Measurements from ENCODE around the gene OR2D3. TPM values are rescaled to one million over a fixed set of nuclear protein-coding genes. Genes with fewer than 3 reads are reported as not detected.

The OR2D3 gene
- total and polyA plus RNA-seq, 4 donors, result not detected

DNA sequence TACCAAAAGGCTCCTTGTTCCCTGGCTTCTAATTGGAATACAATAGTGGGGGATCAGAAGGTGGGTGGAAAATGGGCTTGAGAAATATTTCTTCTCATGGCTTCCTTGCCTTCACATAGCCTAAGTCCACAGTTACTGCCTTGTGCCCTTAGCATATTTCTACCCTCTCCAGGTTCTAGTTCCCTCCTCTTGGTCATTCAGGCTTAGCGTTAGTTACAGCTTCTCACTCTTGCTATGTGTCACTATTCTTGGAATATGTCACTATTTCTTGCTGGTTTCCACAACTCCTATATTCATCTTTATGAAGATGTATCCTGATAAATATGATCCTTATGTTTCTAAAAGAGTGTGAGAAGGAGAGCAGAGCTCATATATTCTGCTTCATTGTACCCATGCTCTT lies 31.0 kb upstream of the OR2D3 start:
- Histone ChIP-seq H3K4me3 (no peak overlapping the region), H3K27me3 (ENCODE audit: control insufficient read depth in 3 of 3, insufficient read depth in 3 of 3, low read length in 2 of 3) (no peaks in the 10 kb centered on the region), H3K9ac (ENCODE audit: insufficient read depth in 1 of 2, low read length in 2 of 2) (no peak overlapping the region), H3K4me1 (ENCODE audit: control insufficient read depth in 5 of 5, insufficient read depth in 5 of 5, low read length in 5 of 5) (no peaks in the 10 kb centered on the region), H3K27ac (ENCODE audit: low read depth in 1 of 2, low read length in 1 of 2) (no peak overlapping the region), H3K9me3 (ENCODE audit: control insufficient read depth in 4 of 4, insufficient read depth in 3 of 4, low read length in 3 of 4) (no peaks in the 10 kb centered on the region), H3K36me3 (ENCODE audit: control insufficient read depth in 4 of 4, insufficient read depth in 4 of 4, low read length in 4 of 4) (no peaks in the 10 kb centered on the region)
- WGBS, 2 donors, result 79 to 97% methylated on average over 1 of the region's 1 CpG
- ATAC-seq (ENCODE audit: insufficient read depth, low FRiP score), result no peak
- DNase-seq, result no peak
- TF ChIP-seq, protein P1, sequence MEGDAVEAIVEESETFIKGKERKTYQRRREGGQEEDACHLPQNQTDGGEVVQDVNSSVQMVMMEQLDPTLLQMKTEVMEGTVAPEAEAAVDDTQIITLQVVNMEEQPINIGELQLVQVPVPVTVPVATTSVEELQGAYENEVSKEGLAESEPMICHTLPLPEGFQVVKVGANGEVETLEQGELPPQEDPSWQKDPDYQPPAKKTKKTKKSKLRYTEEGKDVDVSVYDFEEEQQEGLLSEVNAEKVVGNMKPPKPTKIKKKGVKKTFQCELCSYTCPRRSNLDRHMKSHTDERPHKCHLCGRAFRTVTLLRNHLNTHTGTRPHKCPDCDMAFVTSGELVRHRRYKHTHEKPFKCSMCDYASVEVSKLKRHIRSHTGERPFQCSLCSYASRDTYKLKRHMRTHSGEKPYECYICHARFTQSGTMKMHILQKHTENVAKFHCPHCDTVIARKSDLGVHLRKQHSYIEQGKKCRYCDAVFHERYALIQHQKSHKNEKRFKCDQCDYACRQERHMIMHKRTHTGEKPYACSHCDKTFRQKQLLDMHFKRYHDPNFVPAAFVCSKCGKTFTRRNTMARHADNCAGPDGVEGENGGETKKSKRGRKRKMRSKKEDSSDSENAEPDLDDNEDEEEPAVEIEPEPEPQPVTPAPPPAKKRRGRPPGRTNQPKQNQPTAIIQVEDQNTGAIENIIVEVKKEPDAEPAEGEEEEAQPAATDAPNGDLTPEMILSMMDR (IDR thresholded peaks at IDR 0.05; ENCODE audit: control extremely low read depth, extremely low read depth), result no peak

DNA sequence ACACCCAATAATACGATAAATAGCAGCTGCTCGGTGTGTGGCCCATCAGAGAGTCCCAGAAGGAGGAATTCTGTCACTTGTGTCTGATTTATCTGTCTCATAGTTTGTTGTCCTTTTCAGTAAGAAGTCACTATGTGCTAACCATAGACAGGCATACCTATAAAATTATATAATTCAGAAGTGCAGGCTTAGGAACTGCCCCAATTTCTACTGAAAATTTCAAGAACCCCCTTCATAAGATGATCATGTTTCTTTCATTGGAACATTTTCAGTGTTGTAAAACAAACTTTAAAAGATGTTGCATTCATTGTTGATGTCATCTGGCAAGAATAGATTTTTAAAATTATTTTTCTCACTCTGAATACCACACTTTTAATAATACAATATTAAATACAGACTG lies 28.4 kb upstream of the OR2D3 start, which contains the start of gene OR2D2:
OR2D2 (minus strand) TSS at position 101 of the 400 bp plus-strand sequence; CDS start at position 101, 0 bp downstream.
- 90 to 96% methylated on average over 2 of the region's 2 CpGs for WGBS, 2 donors
- Histone ChIP-seq H3K4me1 (ENCODE audit: control insufficient read depth in 5 of 5, insufficient read depth in 5 of 5, low read length in 5 of 5) (no peaks in the 10 kb centered on the region), H3K9ac (ENCODE audit: insufficient read depth in 1 of 2, low read length in 2 of 2) (no peak within 1 kb of the TSS), H3K36me3 (ENCODE audit: control insufficient read depth in 4 of 4, insufficient read depth in 4 of 4, low read length in 4 of 4) (no peaks in the 10 kb centered on the region), H3K9me3 (ENCODE audit: control insufficient read depth in 4 of 4, insufficient read depth in 3 of 4, low read length in 3 of 4) (no peaks in the 10 kb centered on the region), H3K4me3 (no peak within 1 kb of the TSS), H3K27me3 (ENCODE audit: control insufficient read depth in 3 of 3, insufficient read depth in 3 of 3, low read length in 2 of 3) (no peaks in the 10 kb centered on the region), H3K27ac (ENCODE audit: low read depth in 1 of 2, low read length in 1 of 2) (no peak within 1 kb of the TSS)
- TF ChIP-seq, protein P1 (IDR thresholded peaks at IDR 0.05; ENCODE audit: control extremely low read depth, extremely low read depth), result no peak
- no peak for ATAC-seq (ENCODE audit: insufficient read depth, low FRiP score)
- DNase-seq, result no peak

DNA sequence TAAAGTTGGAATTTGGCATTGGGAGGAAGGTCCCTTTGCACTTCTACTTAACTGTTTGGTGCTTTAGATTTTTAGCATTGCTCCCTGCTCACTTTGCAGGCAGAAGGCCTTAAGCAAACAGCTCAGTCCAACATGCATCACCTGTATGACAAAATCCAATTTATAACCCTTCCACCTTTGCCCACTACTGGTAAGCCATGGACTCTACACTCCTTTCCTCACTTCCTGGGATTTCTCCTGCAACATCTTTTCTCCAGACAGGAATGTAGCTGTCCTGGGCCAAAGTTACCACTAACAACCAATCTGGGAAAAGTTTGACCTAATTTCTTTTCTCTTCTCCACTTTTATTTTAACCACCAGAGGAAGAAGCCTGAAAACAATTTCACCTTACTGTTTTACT lies 26.7 kb upstream of the OR2D3 start:
- Histone ChIP-seq H3K36me3 (ENCODE audit: control insufficient read depth in 4 of 4, insufficient read depth in 4 of 4, low read length in 4 of 4) (no peaks in the 10 kb centered on the region), H3K27me3 (ENCODE audit: control insufficient read depth in 3 of 3, insufficient read depth in 3 of 3, low read length in 2 of 3) (no peaks in the 10 kb centered on the region), H3K9ac (ENCODE audit: insufficient read depth in 1 of 2, low read length in 2 of 2) (no peak overlapping the region), H3K9me3 (ENCODE audit: control insufficient read depth in 4 of 4, insufficient read depth in 3 of 4, low read length in 3 of 4) (no peaks in the 10 kb centered on the region), H3K27ac (ENCODE audit: low read depth in 1 of 2, low read length in 1 of 2) (no peak overlapping the region), H3K4me3 (no peak overlapping the region), H3K4me1 (ENCODE audit: control insufficient read depth in 5 of 5, insufficient read depth in 5 of 5, low read length in 5 of 5) (no peaks in the 10 kb centered on the region)
- TF ChIP-seq, protein P1 (IDR thresholded peaks at IDR 0.05; ENCODE audit: control extremely low read depth, extremely low read depth), result no peak
- ATAC-seq (ENCODE audit: insufficient read depth, low FRiP score), result no peak
- no peak for DNase-seq

DNA sequence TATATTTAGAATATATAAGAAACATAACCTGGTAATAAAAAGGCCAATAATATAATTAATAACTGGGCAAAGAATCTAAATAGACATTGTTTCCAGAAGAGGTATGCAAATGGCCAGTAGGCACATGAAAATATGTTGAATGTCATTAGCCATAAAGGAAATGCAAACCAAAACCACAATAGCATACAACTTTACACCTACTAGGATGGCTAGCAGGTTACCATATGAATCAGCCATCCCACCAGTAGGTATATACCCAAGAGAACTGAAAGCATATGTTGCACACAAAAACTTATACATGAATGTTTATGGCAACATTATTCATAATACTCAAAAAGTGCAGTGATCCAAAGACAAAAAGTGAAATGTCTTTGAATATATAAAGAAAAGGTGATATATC lies 25.8 kb upstream of the OR2D3 start:
- ATAC-seq (ENCODE audit: insufficient read depth, low FRiP score) (no peak), DNase-seq (no peak)
- Histone ChIP-seq H3K27ac (ENCODE audit: low read depth in 1 of 2, low read length in 1 of 2) (no peak overlapping the region), H3K9me3 (ENCODE audit: control insufficient read depth in 4 of 4, insufficient read depth in 3 of 4, low read length in 3 of 4) (no peaks in the 10 kb centered on the region), H3K27me3 (ENCODE audit: control insufficient read depth in 3 of 3, insufficient read depth in 3 of 3, low read length in 2 of 3) (no peaks in the 10 kb centered on the region), H3K4me1 (ENCODE audit: control insufficient read depth in 5 of 5, insufficient read depth in 5 of 5, low read length in 5 of 5) (no peaks in the 10 kb centered on the region), H3K36me3 (ENCODE audit: control insufficient read depth in 4 of 4, insufficient read depth in 4 of 4, low read length in 4 of 4) (no peaks in the 10 kb centered on the region), H3K4me3 (no peak overlapping the region), H3K9ac (ENCODE audit: insufficient read depth in 1 of 2, low read length in 2 of 2) (no peak overlapping the region)
- TF ChIP-seq, protein P1 (IDR thresholded peaks at IDR 0.05; ENCODE audit: control extremely low read depth, extremely low read depth), result no peak
